GM12865 (cell line): ENCODE data around the gene FGD6.

Source experiments
- DNase-seq: peaks from one replicate; pipeline ENCODE4 v3.0.0; 2010; ENCODE audit warnings: low read depth
- H3K4me3 ChIP-seq: 2 replicates; pipeline ENCODE4 v1.5.1; 2011; ENCODE audit warnings: mild to moderate bottlenecking, low read depth, low read length, control low read depth
- TF ChIP-seq, protein P1 (sequence below): IDR thresholded peaks from 2 replicates; pipeline ENCODE4 v1.5.1; 2011; ENCODE audit warnings: low read length, control low read depth, low read depth, inconsistent platforms; ENCODE audit not compliant: insufficient read depth; ENCODE audit errors: missing control alignments

Gene FGD6

DNA sequence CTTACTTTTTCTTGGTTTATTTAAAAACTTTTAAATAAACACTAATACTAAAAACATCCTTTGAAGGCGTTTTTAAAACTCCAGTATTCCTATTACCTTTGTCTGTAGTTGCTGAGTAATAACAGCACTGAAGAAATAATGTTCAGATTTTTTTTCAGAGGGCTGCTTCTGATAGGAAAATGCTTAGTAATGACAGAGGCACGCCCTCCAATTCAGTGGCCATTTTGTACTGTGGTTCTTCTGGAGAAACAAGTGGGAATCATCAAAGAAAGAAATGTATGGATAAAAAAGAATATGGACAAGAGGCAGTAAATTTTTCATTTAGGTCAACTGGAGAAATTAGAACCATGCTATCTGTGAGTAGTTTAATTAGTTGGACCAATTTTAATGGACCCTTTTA is 13.9 kb upstream of the FGD6 start:
- DNase-seq, result no peak
- H3K4me3 ChIP-seq, result no peak overlapping the region
- TF ChIP-seq, protein P1, sequence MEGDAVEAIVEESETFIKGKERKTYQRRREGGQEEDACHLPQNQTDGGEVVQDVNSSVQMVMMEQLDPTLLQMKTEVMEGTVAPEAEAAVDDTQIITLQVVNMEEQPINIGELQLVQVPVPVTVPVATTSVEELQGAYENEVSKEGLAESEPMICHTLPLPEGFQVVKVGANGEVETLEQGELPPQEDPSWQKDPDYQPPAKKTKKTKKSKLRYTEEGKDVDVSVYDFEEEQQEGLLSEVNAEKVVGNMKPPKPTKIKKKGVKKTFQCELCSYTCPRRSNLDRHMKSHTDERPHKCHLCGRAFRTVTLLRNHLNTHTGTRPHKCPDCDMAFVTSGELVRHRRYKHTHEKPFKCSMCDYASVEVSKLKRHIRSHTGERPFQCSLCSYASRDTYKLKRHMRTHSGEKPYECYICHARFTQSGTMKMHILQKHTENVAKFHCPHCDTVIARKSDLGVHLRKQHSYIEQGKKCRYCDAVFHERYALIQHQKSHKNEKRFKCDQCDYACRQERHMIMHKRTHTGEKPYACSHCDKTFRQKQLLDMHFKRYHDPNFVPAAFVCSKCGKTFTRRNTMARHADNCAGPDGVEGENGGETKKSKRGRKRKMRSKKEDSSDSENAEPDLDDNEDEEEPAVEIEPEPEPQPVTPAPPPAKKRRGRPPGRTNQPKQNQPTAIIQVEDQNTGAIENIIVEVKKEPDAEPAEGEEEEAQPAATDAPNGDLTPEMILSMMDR, result no peak

DNA sequence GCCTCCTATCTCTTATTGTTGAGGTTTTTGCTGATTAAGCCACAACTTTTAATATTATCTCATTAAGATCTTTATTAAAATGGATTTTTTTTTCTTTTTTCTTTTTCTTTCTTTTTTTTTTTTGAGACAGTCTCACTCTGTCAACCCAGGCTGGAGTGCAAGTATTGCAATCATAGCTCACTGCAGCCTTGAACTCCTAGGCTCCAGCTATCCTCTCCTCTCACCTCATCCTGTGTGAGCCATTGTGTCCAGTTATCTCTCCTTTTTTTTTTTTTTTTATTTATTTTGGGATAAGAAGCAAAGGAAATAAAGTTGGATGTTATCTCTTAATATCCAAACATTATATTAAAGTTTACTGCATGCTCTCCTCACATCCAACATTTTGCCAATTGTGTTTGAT is 13.0 kb upstream of the FGD6 start:
- no peak overlapping the region for H3K4me3 ChIP-seq
- no peak for DNase-seq
- TF ChIP-seq, protein P1, result no peak

DNA sequence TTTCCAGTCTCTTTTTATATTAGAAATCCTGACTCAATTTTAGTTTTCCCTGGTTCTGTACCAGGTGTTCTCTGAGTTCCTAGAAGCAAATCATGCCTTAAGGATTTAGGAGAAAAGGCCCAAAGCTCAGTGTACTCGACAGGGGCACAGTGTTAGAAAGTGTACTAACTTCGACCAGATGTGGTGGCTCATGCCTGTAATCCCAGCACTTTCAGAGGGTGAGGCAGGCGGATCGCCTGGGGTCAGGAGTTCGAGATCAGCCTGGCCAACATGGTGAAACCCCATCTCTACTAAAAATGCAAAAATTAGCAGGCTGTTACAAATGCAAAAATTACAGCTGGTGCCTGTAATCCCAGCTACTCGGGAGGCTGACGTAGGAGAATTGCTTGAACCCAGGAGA is 12.4 kb upstream of the FGD6 start:
- no peak for DNase-seq
- TF ChIP-seq, protein P1, result no peak
- H3K4me3 ChIP-seq, result no peak overlapping the region

DNA sequence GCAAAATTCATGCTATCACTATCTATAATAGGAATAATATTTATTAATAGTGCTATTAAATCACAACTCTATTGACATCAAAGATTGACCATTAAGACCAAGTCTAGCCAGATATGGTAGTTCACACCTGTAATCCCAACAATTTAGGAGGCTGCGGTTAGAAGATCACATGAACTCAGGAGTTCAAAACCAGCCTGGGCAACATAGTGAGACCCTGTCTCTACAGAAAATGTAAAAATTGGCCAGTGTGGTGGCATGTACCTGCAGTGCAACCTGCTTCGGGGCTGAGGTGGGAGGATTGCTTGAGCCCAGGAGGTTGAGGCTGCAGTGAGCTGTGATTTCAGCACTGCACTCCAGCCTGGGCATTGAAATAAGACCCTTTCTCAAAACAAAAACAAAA is 11.3 kb upstream of the FGD6 start:
- TF ChIP-seq, protein P1, result no peak
- H3K4me3 ChIP-seq, result no peak overlapping the region
- no peak for DNase-seq

DNA sequence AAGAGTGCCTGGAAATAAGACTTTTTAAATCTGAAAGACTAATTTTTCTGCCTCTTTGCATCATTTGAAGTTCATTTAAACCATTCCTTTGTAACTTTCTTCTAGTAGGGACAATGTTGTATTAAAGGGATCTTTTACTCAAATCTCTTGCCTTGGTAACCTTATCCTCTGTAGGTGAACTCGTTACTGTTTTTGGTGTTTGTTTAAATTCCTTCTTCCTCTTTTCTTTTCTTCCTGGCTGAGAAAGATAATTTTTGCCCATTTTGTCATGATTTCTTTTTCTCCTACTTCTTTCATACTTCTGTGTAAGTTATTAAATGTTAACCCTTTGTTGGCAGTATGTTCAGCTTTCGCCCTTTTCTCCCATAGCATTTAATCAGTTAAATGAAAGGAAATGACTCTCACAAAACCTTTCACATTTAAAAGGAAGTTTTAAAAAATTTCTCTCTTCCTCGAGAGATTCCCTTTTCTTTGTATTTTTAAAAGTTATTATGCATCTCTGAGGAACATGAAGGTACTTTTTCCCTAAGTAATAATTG is 10.6 kb upstream of the FGD6 start:
- no peak for DNase-seq
- TF ChIP-seq, protein P1, result no peak
- H3K4me3 ChIP-seq, result no peak overlapping the region

DNA sequence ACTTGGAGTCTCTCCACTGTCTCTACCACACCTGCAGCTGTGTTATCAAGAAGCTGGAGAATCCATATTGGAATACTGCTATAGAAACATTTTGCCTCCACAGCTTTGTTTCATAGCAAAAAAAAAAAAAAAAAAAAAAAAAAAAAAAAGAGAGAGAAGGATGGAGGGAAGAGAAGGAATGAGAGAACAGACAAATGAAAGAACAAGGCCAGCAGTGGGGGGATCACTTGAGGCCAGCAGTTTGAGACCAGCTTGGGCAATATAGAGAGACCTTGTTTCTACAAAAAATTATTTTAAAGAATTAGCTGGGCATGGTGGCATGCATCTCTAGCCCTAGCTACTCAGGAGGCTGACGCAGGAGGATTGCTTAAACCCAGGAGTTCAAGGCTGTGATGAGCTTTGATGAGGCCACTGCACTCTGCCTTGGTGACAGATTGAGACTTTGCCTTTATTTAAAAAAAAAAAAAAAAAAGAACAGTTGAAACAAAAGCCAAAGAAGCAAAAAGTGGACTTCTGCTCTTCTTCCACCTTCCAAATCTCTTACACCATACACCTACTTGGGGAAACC is 8.5 kb upstream of the FGD6 start:
- TF ChIP-seq, protein P1, result no peak

More for the DNA sequence above, 8.5 kb upstream of the FGD6 start:
- DNase-seq, result no peak
- no peak overlapping the region for H3K4me3 ChIP-seq
